Kidney (tissue), 14 donors: ENCODE data around the gene TLE3. TPM values are rescaled to one million over a fixed set of nuclear protein-coding genes. Genes with fewer than 3 reads are reported as not detected.

Experiments
- DNase-seq, 5 donors: peaks; one replicate each; pipeline ENCODE4 v3.0.0-alpha.2; 2013 to 2020
- FAIRE-seq: peaks from 2 replicates; lab custom pipeline; 2012; peaks lifted over from hg19 to GRCh38; lab: Jason Lieb, UNC
- H3K27ac ChIP-seq, 2 donors: one replicate each; pipeline ENCODE4 v1.7.0; 2013; ENCODE audit warnings: low read depth in 2 of 2, low read length in 2 of 2, inconsistent platforms in 1 of 2
- H3K27me3 ChIP-seq: one replicate; pipeline ENCODE4 v1.7.1; 2013; ENCODE audit warnings: low read length, inconsistent platforms; ENCODE audit not compliant: control insufficient read depth, insufficient read depth
- H3K36me3 ChIP-seq, 3 donors: one replicate each; pipeline versions ENCODE4 v1.7.0 to v1.7.1; 2013; ENCODE audit warnings: low read length in 3 of 3, control low read depth in 1 of 3, inconsistent platforms in 1 of 3; ENCODE audit not compliant: insufficient read depth in 3 of 3, control insufficient read depth in 2 of 3
- H3K4me1 ChIP-seq, 3 donors: one replicate each; pipeline versions ENCODE4 v1.7.0 to v1.7.1; 2013; ENCODE audit warnings: low read length in 3 of 3, inconsistent platforms in 1 of 3, low read depth in 1 of 3; ENCODE audit not compliant: control insufficient read depth in 2 of 3, insufficient read depth in 2 of 3
- H3K4me3 ChIP-seq, 3 donors: one replicate each; pipeline versions ENCODE4 v1.7.0 to v1.8.1; 2013; ENCODE audit warnings: low read length in 3 of 3, control low read depth in 1 of 3, inconsistent platforms in 1 of 3
- H3K9ac ChIP-seq, 3 donors: one replicate each; pipeline versions ENCODE4 v1.7.0 to v1.7.1; 2013; ENCODE audit warnings: low read length in 3 of 3, control low read depth in 1 of 3, inconsistent platforms in 1 of 3
- H3K9me3 ChIP-seq, 3 donors: one replicate each; pipeline versions ENCODE4 v1.7.0 to v1.7.1; 2013; ENCODE audit warnings: low read length in 3 of 3, control low read depth in 1 of 3, inconsistent platforms in 1 of 3; ENCODE audit not compliant: control insufficient read depth in 2 of 3, insufficient read depth in 1 of 3
- CTCF ChIP-seq: IDR thresholded peaks from 3 replicates; pipeline ENCODE4 v1.5.1; 2012; ENCODE audit warnings: mild to moderate bottlenecking, moderate library complexity, borderline replicate concordance; ENCODE audit not compliant: insufficient read depth; ENCODE audit errors: extremely low read depth
- intact Hi-C: fragments of 100-400 bp; cut with DNase I; formaldehyde crosslinking; loops from one replicate; pipeline ENCODE4 v1.11.1; 2022
- polyA plus RNA-seq: library from polyadenylated mRNA; stranded (reverse); fragments of 350-450 nt; fragmentation: Illumina TruSeq; extraction: RNeasy Lipid Tissue Mini Kit (QIAGEN cat#74804); gene quantifications from one replicate; pipeline ENCODE4 v1.2.3, GENCODE V29; 2014; ENCODE audit warnings: low read depth, low replicate concordance; ENCODE audit not compliant: insufficient read depth
- total RNA-seq: library from RNA; stranded (reverse); fragmentation: NEBNext Ultra II Directional; extraction: Animal tissue kit (Norgen Biotek cat#: 25700); gene quantifications from one replicate; pipeline ENCODE4 v1.2.1, GENCODE V29; 2021
- donor health status: control.
- donor health status: control.
- donor health status: control.
- donor health status: control.
- donor health status: control.
- donor health status: DM: yes; HTN: yes; CAD: no.
- donor health status: Normal renal cell carcinoma (clear cell type).

TLE3 gene
- total and polyA plus RNA-seq, 2 donors from 2014 or later, result 10.3 to 71.7 TPM

DNA sequence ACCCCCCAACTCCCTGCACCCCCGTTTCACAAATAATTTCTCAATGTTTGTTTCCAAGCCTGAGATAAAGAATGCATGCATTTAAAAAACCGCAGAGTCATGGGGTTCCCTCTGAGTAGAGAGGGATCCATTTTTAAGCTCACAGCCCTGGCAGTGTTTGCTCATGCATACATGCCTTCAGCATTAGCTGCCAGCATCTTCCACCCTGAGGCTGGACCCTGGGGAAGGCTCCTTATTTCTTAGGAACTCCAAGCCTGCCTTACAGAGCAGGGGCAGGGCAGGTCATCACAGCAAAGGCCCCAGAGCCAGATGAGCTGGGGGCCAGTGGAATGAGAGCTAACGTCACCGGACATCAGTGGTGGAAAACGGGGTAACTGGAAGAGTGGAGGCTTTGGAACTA lies 31.3 kb downstream of the TLE3 start:
- no peak overlapping the region for H3K27ac ChIP-seq
- peaks cover 7 to 34% (median 31%) of the 10 kb centered on the region in 3 donors for H3K4me1 ChIP-seq
- peaks cover 6 to 31% (median 27%) of the 10 kb centered on the region in 3 donors for H3K36me3 ChIP-seq
- no peak overlapping the region for H3K9ac ChIP-seq
- DNase-seq, result no peak
- intact Hi-C loops, result no loop called here
- no peaks in the 10 kb centered on the region for H3K9me3 ChIP-seq
- no peaks in the 10 kb centered on the region for H3K27me3 ChIP-seq
- no peak overlapping the region for H3K4me3 ChIP-seq
- TF ChIP-seq CTCF, result no peak
- no peak for FAIRE-seq

GRCh38 chr15:70066004-70066403 lies 31.7 kb downstream of the TLE3 start:
- DNase-seq, result no peak
- TF ChIP-seq CTCF, result no peak
- intact Hi-C loops, result no loop called here
- no peak overlapping the region for H3K9ac ChIP-seq
- H3K4me1 ChIP-seq, result peaks cover 10 to 38% (median 35%) of the 10 kb centered on the region in 3 donors
- H3K27ac ChIP-seq, result no peak overlapping the region
- no peak for FAIRE-seq
- no peak overlapping the region for H3K4me3 ChIP-seq
- no peaks in the 10 kb centered on the region for H3K9me3 ChIP-seq
- peaks cover 6 to 27% (median 26%) of the 10 kb centered on the region in 3 donors for H3K36me3 ChIP-seq
- H3K27me3 ChIP-seq, result no peaks in the 10 kb centered on the region

DNA sequence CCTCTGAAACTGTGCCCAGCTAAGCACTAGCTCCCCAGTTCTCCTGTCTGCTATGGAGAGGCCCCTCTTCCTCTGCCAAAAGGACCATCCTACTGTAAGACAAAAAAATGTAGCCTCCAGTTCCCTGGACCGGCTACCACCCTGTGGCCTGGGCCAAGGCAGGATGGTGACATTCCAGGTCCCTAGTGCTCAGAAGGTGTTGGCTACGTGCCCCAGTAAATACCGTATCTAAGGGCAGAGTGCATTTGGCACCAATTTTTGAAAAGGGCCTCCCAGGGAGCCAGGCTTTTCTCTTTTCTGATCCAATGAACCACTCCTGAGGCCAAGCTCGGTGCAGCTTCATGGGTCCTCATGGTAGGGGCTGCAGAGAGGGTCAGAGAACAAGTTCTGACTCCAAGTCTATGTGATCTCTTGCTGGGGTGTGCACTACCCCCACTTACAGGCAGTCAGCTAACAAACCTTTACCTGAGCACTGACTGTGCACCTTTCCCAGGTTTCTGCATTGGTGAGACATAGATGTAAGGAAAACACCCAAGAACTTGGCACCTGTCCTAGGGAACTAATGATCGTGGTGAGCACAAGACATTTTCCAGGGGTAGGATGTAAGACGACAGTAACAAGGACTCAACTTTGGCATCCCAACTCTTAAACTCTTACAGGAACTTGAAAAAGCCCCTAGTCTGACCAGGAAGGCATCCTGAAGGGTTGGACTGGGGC lies 32.6 kb downstream of the TLE3 start:
- no peak for DNase-seq
- Histone ChIP-seq H3K27ac (no peak overlapping the region), H3K9ac (no peak overlapping the region), H3K9me3 (no peaks in the 10 kb centered on the region), H3K36me3 (peaks cover 4 to 25% (median 21%) of the 10 kb centered on the region in 3 donors), H3K27me3 (no peaks in the 10 kb centered on the region), H3K4me1 (peaks cover 10 to 46% (median 38%) of the 10 kb centered on the region in 3 donors), H3K4me3 (no peak overlapping the region)
- intact Hi-C loops, result no loop called here
- FAIRE-seq, result no peak
- TF ChIP-seq CTCF, result no peak

DNA sequence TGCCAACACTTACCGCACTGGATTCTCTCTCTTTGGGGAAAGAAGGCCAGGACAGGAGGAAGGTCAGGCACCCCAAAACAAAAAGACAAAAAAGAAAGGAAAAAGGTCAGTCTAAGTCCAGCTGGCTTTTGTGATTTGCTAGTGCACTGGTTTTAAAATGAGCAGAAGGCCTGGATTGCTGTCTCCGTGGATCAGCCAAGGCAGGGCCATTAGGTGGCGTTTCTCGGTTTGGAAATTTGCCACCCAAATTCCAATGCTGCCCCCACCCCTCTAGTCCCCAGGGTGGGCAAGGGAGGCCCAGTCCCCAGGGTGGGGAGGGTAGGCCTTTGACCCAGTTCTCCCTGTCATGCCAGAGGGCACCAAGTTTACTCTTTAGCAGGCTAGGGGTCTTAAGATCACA lies 33.3 kb downstream of the TLE3 start:
- FAIRE-seq (no peak), DNase-seq (no peak)
- no peak overlapping the region for H3K9ac ChIP-seq
- H3K27ac ChIP-seq, result no peak overlapping the region
- intact Hi-C loops, result no loop called here
- peaks cover 11 to 24% (median 23%) of the 10 kb centered on the region in 3 donors for H3K36me3 ChIP-seq
- H3K4me1 ChIP-seq, result peaks cover 10 to 47% (median 41%) of the 10 kb centered on the region in 3 donors
- TF ChIP-seq CTCF, result no peak
- H3K27me3 ChIP-seq, result no peaks in the 10 kb centered on the region
- H3K4me3 ChIP-seq, result no peak overlapping the region
- no peaks in the 10 kb centered on the region for H3K9me3 ChIP-seq
